ENCODE results near the gene SMAD2.

DNA sequence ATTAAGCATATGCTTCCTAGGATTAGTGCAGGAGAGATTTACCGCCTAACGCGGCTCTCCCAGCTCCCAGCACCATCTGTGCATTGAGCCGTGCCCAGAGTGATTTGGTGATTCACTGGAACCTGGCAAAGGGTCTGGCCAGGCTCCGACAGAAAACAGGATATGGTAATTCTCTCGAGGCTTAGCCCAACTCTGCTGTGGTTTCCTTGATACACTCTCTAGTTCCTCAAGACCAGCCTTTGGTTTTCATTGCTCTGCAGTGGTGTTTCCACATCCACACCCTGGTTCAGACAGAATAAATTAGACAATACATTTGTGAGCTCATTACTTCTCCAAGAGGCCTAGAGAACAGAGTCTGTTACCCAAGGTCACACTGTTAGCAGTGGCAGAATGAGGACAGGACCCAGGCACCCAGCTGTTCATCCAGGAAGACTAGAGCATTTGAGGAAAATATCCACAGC lies 23.0 kb upstream of the SMAD2 start:
- no peak for TF ChIP-seq CTCF (IDR thresholded peaks at IDR 0.05)
- no peak for TF ChIP-seq POLR2A (IDR thresholded peaks at IDR 0.05)
- no peak for TF ChIP-seq EP300 (IDR thresholded peaks at IDR 0.05)

All from sigmoid colon (tissue), 4 donors.